Endothelial cell of umbilical vein (primary cell): Measurements from ENCODE around the gene ZNF507. TPM values are rescaled to one million over a fixed set of nuclear protein-coding genes. Genes with fewer than 3 reads are reported as not detected.

Experiments used
- BruUV-seq: library from RNA; stranded (reverse); fragments of 400-500 nt; replicated peaks from 2 replicates; lab custom pipeline; 2021; lab: Mats Ljungman, UMichigan
- CTCF ChIA-PET: fragments of 300-600, 350-600 bp; sonication (Branson Sonifier 250); formaldehyde crosslinking; loops from one replicate; lab custom pipeline; 2021; ENCODE audit warnings: antibody characterized with exemption, inconsistent platforms; lab: Charles Lee
- POLR2A ChIA-PET: fragments of 300-600, 350-600 bp; sonication (Branson Sonifier 250); formaldehyde crosslinking; loops from one replicate; lab custom pipeline; 2021; ENCODE audit warnings: antibody characterized with exemption, inconsistent platforms; lab: Charles Lee
- DNase-seq: peaks from one replicate; pipeline ENCODE4 v3.0.0-alpha.2; 2011; ENCODE audit warnings: low read depth, low spot score
- FAIRE-seq: peaks from 2 replicates; lab custom pipeline; 2011; peaks lifted over from hg19 to GRCh38; lab: Jason Lieb, UNC
- H2AFZ ChIP-seq: 2 replicates; pipeline ENCODE4 v1.6.0; 2012; ENCODE audit warnings: low read depth, low read length, control low read depth, inconsistent platforms
- H3K27ac ChIP-seq: 2 replicates; pipeline ENCODE4 v1.5.1; 2011; ENCODE audit warnings: low read depth, mild to moderate bottlenecking, control low read depth, low read length, moderate library complexity; ENCODE audit not compliant: insufficient read depth
- H3K27me3 ChIP-seq, 2 experiments: 2 replicates each; pipeline versions ENCODE4 v1.6.0 to v1.6.1; 2011; ENCODE audit warnings: low read length in 2 of 2, mixed read lengths in 1 of 2; ENCODE audit not compliant: control insufficient read depth in 2 of 2, insufficient read depth in 2 of 2
- H3K36me3 ChIP-seq, 2 experiments: 2 replicates in 1 of 2; 3 replicates in 1 of 2; pipeline ENCODE4 v1.5.1; 2011; ENCODE audit warnings: low read length in 2 of 2, mild to moderate bottlenecking in 1 of 2, moderate library complexity in 1 of 2; ENCODE audit not compliant: control insufficient read depth in 2 of 2, insufficient read depth in 2 of 2; ENCODE audit errors: extremely low read depth in 1 of 2
- H3K4me1 ChIP-seq: 3 replicates; pipeline ENCODE4 v1.5.1; 2011; ENCODE audit warnings: mild to moderate bottlenecking, low read length; ENCODE audit not compliant: control insufficient read depth, insufficient read depth; ENCODE audit errors: extremely low read depth
- H3K4me2 ChIP-seq: 2 replicates; pipeline ENCODE4 v1.6.1; 2011; ENCODE audit warnings: low read length, control low read depth, mixed read lengths; ENCODE audit not compliant: insufficient read depth
- H3K4me3 ChIP-seq, 3 experiments: fragments of 200-600 bp in 1 of 3; sonication (generic), shearing (Covaris generic) in 1 of 3; replicated peaks in 1 of 3; 2 replicates each; pipeline ENCODE4 v1.5.1; 2011 to 2016; ENCODE audit warnings: control low read depth in 3 of 3, low read length in 3 of 3, mild to moderate bottlenecking in 2 of 3, inconsistent platforms in 1 of 3, low read depth in 1 of 3, moderate library complexity in 1 of 3; ENCODE audit not compliant: insufficient read depth in 1 of 3
- H3K79me2 ChIP-seq: 2 replicates; pipeline ENCODE4 v1.6.0; 2012; ENCODE audit warnings: low read length, inconsistent platforms; ENCODE audit not compliant: control insufficient read depth, insufficient read depth
- H3K9ac ChIP-seq: replicated peaks from 2 replicates; pipeline ENCODE3; 2011; ENCODE audit warnings: low read length, control low read depth; ENCODE audit not compliant: insufficient read depth; ENCODE audit errors: extremely low read depth
- H3K9me1 ChIP-seq: replicated peaks from 3 replicates; pipeline ENCODE4 v1.6.0; 2011; ENCODE audit warnings: mild to moderate bottlenecking, low read length; ENCODE audit not compliant: control insufficient read depth, insufficient read depth; ENCODE audit errors: extremely low read depth
- H3K9me3 ChIP-seq: replicated peaks from 2 replicates; pipeline ENCODE4 v1.5.1; 2012; ENCODE audit warnings: low read length, inconsistent platforms; ENCODE audit not compliant: control insufficient read depth, insufficient read depth
- H4K20me1 ChIP-seq: replicated peaks from 2 replicates; pipeline ENCODE3; 2011; ENCODE audit warnings: mild to moderate bottlenecking, low read length; ENCODE audit not compliant: control insufficient read depth, insufficient read depth; ENCODE audit errors: extremely low read depth
- CTCF ChIP-seq, 2 donors: IDR thresholded peaks; 1 replicate in 1 of 2; 2 replicates in 1 of 2; pipeline ENCODE4 v1.5.1; 2011; ENCODE audit warnings: low read length in 2 of 2, mild to moderate bottlenecking in 2 of 2, moderate library complexity in 2 of 2, control low read depth in 1 of 2, inconsistent platforms in 1 of 2, low read depth in 1 of 2; ENCODE audit not compliant: insufficient read depth in 1 of 2; ENCODE audit errors: extremely low read depth in 1 of 2
- EZH2 ChIP-seq: IDR thresholded peaks from 2 replicates; pipeline ENCODE4 v1.6.1; 2012; ENCODE audit warnings: borderline replicate concordance, low read depth, mild to moderate bottlenecking, moderate library complexity, low read length, inconsistent platforms; ENCODE audit not compliant: severe bottlenecking
- FOS ChIP-seq: IDR thresholded peaks from 2 replicates; pipeline ENCODE4 v1.6.1; 2011; ENCODE audit warnings: mild to moderate bottlenecking, low read length, moderate library complexity, borderline replicate concordance; ENCODE audit not compliant: insufficient read depth
- GATA2 ChIP-seq: IDR thresholded peaks from 2 replicates; pipeline ENCODE4 v1.7.0; 2011; ENCODE audit warnings: low read depth, mild to moderate bottlenecking, moderate library complexity, mixed read lengths, low read length; ENCODE audit not compliant: insufficient read length, insufficient read depth
- JUN ChIP-seq: IDR thresholded peaks from 2 replicates; pipeline ENCODE4 v1.6.1; 2011; ENCODE audit warnings: borderline replicate concordance, low read depth; ENCODE audit not compliant: insufficient read length, insufficient read depth
- MAX ChIP-seq: IDR thresholded peaks from 2 replicates; pipeline ENCODE4 v1.6.1; 2011; ENCODE audit not compliant: insufficient read depth, insufficient read length
- MYC ChIP-seq: IDR thresholded peaks from one replicate; pipeline ENCODE4 v1.6.1; 2011; ENCODE audit warnings: mild to moderate bottlenecking, low read depth, low read length
- POLR2A ChIP-seq: IDR thresholded peaks from 2 replicates; pipeline ENCODE4 v1.6.1; 2012; ENCODE audit warnings: low read depth, mild to moderate bottlenecking, control low read depth, low read length
- POLR2AphosphoS5 ChIP-seq: IDR thresholded peaks from 2 replicates; pipeline ENCODE4 v1.6.1; 2012; ENCODE audit warnings: low read depth, mild to moderate bottlenecking, control low read depth, low read length, moderate library complexity; ENCODE audit not compliant: insufficient read depth
- dilution Hi-C: fragments of 300-500 bp; cut with MboI; formaldehyde crosslinking; loops from one replicate; pipeline ENCODE4 v1.15.0; 2019; ENCODE audit warnings: low sequenced_read_pairs; ENCODE audit not compliant: extremely low pct_ligation_motif_present
- intact Hi-C: fragments of 100-400 bp; cut with micrococcal nuclease; formaldehyde crosslinking; loops from one replicate; pipeline ENCODE4 v1.10.0; 2022
- polyA plus RNA-seq, 4 experiments: library from polyadenylated mRNA; depleted of rRNA in 3 of 4; stranded (reverse) in 3 of 4; unstranded in 1 of 4; fragments of >200 nt; gene quantifications; 2 replicates each; pipeline versions ENCODE4 v1.2.1 to v1.2.3, GENCODE V29; 2011 to 2012; ENCODE audit warnings: missing spikeins in 1 of 4
- total RNA-seq: library from RNA; stranded (reverse); gene quantifications from 2 replicates; pipeline ENCODE4 v1.2.3, GENCODE V29; 2021

Gene ZNF507
- total and polyA plus RNA-seq, 2 donors (not counting 3 experiments of a cell fraction or from before 2014, with no cell fraction given), result 6.8 to 23.0 TPM

GRCh38 chr19:32313569-32314265, 31.7 kb upstream of the ZNF507 start:
- no peak overlapping the region for H3K9ac ChIP-seq
- H3K9me3 ChIP-seq, result no peaks in the 10 kb centered on the region
- TF ChIP-seq MAX, result no peak
- TF ChIP-seq FOS, result no peak
- no peak for TF ChIP-seq EZH2
- no peak for TF ChIP-seq MYC
- no peak for TF ChIP-seq JUN
- TF ChIP-seq POLR2AphosphoS5, result no peak
- no peak for TF ChIP-seq POLR2A
- TF ChIP-seq CTCF (IDR thresholded peaks at IDR 0.05; ENCODE audit: extremely low read depth in 1 of 2, insufficient read depth in 1 of 2, low read depth in 1 of 2, low read length in 2 of 2), result no peak
- TF ChIP-seq GATA2, result no peak
- no peaks in the 10 kb centered on the region for H4K20me1 ChIP-seq
- H3K4me2 ChIP-seq, result no peak overlapping the region
- no peaks in the 10 kb centered on the region for H3K9me1 ChIP-seq
- intact Hi-C loops, result no loop called here
- no peak overlapping the region for H2AFZ ChIP-seq
- POLR2A ChIA-PET, result no interaction called here
- H3K4me3 ChIP-seq, result no peak overlapping the region
- FAIRE-seq (no peak), DNase-seq (no peak)
- H3K4me1 ChIP-seq, result no peaks in the 10 kb centered on the region
- CTCF ChIA-PET, result interaction anchor here (1.1 to 1.2 kb wide), 2 partner anchors 16 to 24 kb away, joined by 3 to 4 read pairs; no protein-coding TSS in a partner anchor
- BruUV-seq, result no TSS peak
- no peaks in the 10 kb centered on the region for H3K27me3 ChIP-seq
- H3K36me3 ChIP-seq, result no peaks in the 10 kb centered on the region
- no peaks in the 10 kb centered on the region for H3K79me2 ChIP-seq
- H3K27ac ChIP-seq, result no peak overlapping the region
- dilution Hi-C loops, result no loop called here
